SK-MEL-5 (cell line): ENCODE results near the gene ADAMTS9. TPM values are rescaled to one million over a fixed set of nuclear protein-coding genes. Genes with fewer than 3 reads are reported as not detected.
A peak's percentile ranks its signal among the peaks of the same experiment; 100 is the strongest.

Experiments used
- DNase-seq: peaks from one replicate; pipeline ENCODE4 v3.0.0-alpha.2; 2016; ENCODE audit warnings: low read depth, low spot score
- in situ Hi-C: cut with HindIII; loops from 2 replicates; pipeline ENCODE4 v1.10.0; 2016; ENCODE audit warnings: low sequenced_read_pairs, high pct_unique_total_duplicates, low pct_unique_long_range_greater_than_20kb
- polyA plus RNA-seq, 2 experiments: library from polyadenylated mRNA; depleted of rRNA; stranded (reverse); fragments of >200 nt; gene quantifications; 2 replicates each; pipeline ENCODE4 v1.2.3, GENCODE V29; 2015
- total RNA-seq: library from RNA; depleted of rRNA; stranded (reverse); fragments of >200 nt; shearing (Covaris generic); gene quantifications from 2 replicates; pipeline ENCODE4 v1.2.3, GENCODE V29; 2014; rRNA removed

The ADAMTS9 gene
- total RNA-seq, result 0.11 TPM in 1 of 2 replicates, not detected in the other
- 0.03 and 0.14 TPM in 2 replicates for polyA plus RNA-seq (2015; cell fraction: cytosol; rRNA removed)
- polyA plus RNA-seq (2015; cell fraction: nucleus; rRNA removed), result 0.30 and 0.48 TPM in 2 replicates

DNA sequence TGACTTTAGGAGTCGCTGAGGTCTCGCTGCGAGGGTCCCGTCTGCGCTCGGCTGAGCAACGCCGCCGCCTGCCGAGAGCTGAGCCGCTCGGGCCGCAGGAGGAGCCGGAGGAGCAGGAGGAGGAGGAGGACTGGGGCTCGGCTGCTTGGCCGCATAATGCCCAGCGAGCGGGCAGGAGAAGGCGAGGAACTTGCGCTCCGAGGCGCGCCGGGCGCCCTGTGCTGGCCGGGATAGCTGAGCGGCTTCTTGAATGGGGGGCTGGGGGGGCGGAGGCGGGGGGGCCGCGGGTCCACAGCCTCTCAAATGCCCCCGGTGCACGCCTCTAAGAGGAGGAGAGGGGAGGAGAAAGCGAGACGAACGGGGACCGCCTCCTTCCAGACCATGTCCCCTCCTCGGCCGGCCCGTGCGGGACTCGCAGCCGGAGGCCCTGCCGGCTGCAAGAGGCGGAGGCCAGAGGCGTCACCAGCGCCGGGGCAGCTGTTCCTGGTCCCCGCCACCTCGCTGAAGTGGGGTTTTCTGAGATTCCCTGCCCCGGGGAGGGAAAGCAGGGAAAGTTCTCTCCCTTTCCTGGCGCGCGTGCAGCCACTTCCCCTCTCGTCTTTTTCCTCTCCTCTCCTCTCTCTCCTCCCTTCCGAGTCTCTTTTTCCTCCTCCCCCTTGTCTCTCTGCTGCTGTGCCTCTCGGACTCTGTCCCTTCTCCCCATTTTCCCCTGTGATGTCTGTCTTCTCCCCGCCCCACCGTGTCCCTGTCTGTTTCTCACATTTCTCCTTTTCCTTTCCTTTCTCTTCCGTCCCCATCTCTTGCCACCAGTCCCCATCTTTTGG, at the start of gene ADAMTS9:
Gene ADAMTS9, minus strand, starts transcription at position 220 of the 824 bp plus-strand sequence. CDS start 343 bp downstream, outside the sequence.
- in situ Hi-C loops, result no loop called here
- no peak for DNase-seq

DNA sequence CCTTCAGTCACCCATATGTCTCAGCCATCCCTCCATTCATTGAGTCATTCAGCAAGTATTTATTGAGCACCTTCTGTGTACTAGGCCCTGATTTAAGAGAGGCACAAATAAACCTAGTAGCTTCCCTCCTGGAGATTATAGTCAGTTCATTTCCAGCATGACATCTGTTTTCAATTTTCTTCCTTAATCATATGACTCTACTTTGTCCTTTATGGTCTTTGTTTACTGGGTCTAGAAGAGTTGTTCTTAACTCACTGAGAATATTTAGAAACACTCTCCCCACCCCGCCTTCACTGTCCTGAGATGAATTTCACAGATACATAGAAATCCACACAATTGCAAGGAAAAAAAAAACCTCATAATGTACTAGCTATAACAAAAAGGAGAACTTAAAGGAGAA, 44.8 kb upstream of the ADAMTS9 start:
- in situ Hi-C loops, result no loop called here
- DNase-seq, result no peak

- in situ Hi-C loops, result no loop called here
- DNase-seq, result no peak
Measured at GRCh38 chr3:64730681-64731080, 42.9 kb upstream of the ADAMTS9 start.

DNA sequence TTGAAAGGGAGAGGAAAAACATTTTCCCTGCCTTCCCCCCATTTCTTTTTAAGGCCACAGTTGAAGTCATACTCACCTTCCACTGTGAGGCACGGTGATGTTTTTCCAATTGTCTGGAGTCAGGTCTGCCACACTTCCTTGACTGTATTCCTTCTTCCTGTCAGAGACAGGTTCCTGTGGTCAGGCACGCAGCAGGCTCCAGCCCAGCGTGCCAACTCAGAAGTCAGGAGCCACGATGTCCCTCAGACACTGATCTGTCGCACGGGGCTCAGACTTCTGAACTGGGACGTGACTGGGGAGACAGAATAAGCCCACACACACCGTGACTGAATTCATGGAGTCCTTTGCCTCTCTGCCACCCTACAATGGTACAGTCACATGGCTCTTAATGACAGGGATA, 41.2 kb upstream of the ADAMTS9 start:
- in situ Hi-C loops, result no loop called here
- DNase-seq, result no peak

- no peak for DNase-seq
- in situ Hi-C loops, result no loop called here
Measured at GRCh38 chr3:64728428-64728827, 40.6 kb upstream of the ADAMTS9 start.

DNA sequence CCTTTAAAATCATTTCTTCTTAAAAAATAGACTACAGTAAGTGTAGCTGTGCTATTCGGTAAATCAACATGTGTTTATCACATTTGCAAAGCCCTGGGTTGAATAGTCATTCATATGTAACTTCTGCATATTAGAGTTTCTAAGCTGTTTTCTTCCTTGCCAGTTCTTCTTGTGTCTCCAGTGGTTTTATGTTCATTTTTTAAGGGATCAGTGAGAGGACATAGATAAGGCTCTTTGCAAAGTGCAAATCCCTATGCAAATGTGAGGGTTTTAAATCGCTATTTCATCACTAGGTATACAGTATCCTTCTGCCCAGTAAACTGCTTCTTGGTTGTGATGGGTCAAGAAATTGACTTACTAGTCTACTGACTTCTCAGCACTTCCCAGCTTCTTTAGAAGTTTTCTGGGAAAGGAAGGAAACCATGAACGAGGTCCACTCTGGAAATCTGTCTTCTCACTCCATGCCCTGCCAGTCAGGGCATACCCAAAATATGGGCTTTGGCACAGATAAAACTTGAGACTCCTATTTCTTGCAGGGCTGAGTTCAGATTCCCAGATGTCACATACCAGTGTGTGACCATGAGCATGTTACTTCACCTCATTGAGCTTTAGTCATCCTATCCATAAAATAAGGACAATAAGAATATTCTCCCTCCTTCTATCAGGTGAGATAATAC, 38.8 kb upstream of the ADAMTS9 start:
- no peak for DNase-seq
- in situ Hi-C loops, result no loop called here

DNA sequence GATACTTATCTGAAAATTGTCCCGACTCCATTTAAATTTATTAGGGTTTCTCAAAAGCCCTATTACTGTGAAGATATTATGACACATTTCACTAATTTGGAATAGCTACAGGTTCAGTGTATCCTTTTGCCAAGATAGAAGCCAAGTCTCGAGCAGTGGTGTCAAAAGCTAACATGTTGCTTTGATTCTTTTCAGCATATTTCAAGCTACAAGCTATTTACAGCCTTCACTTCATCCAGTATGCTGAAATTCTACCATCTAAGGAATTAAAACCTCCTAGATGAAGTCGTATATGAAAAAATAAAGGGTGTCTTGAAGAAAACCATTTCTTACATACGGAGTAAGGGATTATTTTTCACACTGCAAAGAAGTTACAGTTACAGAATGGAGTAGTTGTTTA, 31.2 kb upstream of the ADAMTS9 start:
- in situ Hi-C loops, result no loop called here
- DNase-seq, result no peak

DNA sequence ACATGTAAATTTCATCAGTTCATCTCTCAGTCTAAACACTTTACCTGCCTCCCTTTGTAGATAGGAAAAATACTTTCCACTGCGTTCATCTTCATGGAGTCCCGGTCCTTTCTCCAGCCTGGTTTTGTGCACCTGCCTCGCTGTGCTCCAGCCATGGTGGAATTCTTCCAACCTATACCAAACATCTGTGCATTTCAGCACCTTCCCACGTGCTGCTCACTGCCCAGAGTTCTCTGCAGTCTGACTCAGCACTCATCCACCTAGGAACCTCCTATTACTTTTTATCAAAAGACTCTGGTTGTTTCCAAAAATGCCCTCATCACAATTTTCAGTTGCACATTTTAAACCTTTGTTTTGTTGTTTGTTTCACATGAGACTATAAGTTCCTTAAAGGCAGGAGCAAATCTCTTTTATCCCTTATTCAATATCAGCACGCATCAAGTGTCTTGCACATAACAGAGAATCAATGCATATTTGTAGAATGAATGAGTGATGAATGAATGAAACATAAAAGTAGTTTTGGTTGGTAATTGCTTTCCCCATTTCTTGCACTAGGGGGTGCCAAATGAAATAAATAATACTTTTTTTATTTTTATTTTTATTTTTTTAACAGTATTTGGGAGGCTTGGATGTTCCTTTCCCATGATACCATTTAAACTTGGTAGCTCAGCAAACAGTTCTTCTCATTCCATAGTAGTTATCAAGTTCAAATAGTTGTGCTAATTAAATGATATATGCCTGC, 30.2 kb upstream of the ADAMTS9 start:
- peak; percentile 11 for DNase-seq
- in situ Hi-C loops, result no loop called here

DNA sequence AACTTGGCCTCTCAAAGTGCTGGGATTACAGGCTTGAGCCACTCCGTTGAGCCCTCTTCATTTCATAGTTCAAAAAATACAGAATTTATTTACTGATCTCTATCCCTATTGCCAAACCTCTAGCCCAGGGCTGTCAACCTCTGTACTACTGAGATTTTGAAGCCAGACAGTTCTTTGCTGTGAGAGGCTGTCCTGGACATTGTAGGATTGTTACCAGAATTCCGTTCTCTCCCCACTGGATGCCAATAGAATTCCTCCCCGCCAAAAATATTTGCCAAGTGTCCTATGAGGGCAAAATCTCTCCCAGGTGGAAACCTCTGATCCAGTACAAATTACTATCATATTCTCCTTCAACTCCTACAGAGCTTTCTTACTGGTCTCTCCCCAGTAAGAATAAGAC, 29.6 kb upstream of the ADAMTS9 start:
- in situ Hi-C loops, result no loop called here
- no peak for DNase-seq

- in situ Hi-C loops, result no loop called here
- no peak for DNase-seq
Measured at GRCh38 chr3:64716110-64716710, 28.4 kb upstream of the ADAMTS9 start.

GRCh38 chr3:64715211-64715982, 27.6 kb upstream of the ADAMTS9 start:
- in situ Hi-C loops, result no loop called here
- DNase-seq, result no peak

- in situ Hi-C loops, result no loop called here
- no peak for DNase-seq
Measured at GRCh38 chr3:64708456-64708855, 20.7 kb upstream of the ADAMTS9 start.

- in situ Hi-C loops, result no loop called here
- no peak for DNase-seq
Measured at GRCh38 chr3:64705946-64706345, 18.1 kb upstream of the ADAMTS9 start.

DNA sequence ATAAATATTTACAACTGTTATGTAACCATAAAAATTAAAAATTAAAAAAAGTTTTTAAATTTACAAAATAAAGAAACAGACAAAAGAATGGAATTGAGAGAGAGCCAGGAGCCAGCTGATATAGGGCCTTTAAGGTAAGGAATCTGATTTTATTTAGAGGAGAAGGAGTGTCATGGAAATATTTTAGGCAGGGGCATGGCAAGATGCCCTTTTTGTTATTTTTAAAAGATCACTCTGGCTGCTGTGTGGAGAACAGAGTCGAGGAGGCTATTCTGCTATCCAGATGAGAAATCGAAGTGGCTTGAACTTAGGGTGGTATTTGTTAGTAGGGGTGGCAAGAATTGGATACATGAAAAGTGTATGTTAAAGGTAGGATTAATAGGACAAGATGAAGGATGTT, 9.1 kb upstream of the ADAMTS9 start:
- in situ Hi-C loops, result no loop called here
- no peak for DNase-seq

DNA sequence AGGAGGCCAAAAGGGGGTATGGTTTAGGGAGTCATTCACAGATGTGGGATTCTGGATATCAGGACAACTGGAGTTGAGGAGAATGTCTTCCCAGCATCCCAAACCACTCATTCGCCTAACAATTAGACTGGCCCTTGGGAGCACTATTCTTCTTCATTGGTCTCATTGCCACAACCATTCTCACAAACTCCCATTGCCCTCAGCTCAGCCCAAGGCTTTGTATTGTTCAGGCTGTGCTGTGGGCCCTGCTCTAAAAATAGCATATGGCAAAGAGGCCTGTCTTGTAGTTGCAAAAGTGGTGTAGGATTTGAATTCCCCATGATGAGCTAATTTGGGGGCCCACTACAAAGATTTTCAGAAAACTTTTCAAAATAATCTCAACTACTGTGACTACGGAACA, 6.3 kb upstream of the ADAMTS9 start:
- no peak for DNase-seq
- in situ Hi-C loops, result no loop called here

GRCh38 chr3:64693031-64693430, 5.2 kb upstream of the ADAMTS9 start:
- no peak for DNase-seq
- in situ Hi-C loops, result no loop called here

- in situ Hi-C loops, result no loop called here
- DNase-seq, result no peak
Measured at GRCh38 chr3:64691051-64691450, 3.3 kb upstream of the ADAMTS9 start.
